Measurements from ENCODE around the gene GPC1.
A peak's percentile ranks its signal among the peaks of the same experiment; 100 is the strongest.

- TF ChIP-seq CTCF (IDR thresholded peaks at IDR 0.05), result peak; percentile 86
- no peak for TF ChIP-seq EZH2 (IDR thresholded peaks at IDR 0.05; ENCODE audit: borderline replicate concordance, insufficient read depth, low read depth, low read length, poor library complexity, severe bottlenecking)
These were observed 78.3 kb downstream of the GPC1 start for GRCh38 chr2:240513549-240514287.
